ENCODE data around the gene RAB1A. TPM values are rescaled to one million over a fixed set of nuclear protein-coding genes. Genes with fewer than 3 reads are reported as not detected.

The RAB1A gene
- total and polyA plus RNA-seq, 9 of the 15 experiments (the other 6 are each of a cell fraction or from before 2014, with no cell fraction given): 43.8 to 163 (median 67.7) TPM

DNA sequence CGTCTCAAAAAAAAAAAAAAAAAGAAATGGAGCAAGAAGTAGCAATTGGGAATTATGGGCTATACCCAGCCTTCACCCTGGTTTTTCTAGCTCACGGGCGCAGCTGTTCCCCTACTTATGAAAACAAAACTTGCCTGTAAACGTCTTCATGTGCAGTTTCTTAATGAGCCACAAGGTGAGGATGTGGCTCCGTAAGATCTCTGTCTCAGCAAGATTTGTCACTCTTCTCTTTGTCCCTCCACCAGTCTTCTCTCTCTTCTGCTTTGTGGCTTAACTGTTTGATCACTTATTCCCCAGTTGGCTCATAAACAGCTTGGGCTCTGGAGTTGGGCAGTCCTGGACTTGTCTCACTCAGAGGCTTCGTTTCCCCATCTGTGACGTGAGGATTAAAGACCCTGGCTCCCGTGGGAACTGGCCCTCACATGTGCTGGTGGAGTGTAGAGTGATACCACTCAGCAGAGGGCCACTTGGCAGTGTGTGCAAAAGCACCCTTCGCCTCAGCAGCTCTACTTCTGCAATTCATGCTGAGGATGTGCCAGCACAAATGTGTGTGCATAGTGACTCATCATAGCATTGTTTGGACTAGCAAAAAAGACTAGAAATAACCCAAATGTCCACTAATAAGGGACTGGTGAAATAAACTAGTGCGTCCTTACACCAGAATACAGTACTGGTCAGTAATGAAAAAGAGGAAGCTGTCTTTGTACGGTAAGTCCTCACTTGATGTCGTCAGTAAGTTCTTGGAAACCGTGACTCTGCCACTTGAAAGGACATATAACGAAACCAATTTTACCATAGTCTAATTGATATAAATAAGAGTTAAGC lies 65.0 kb downstream of the RAB1A start (continued):
- TF ChIP-seq ZFX (CRISPR knock-in tag; IDR thresholded peaks at IDR 0.05) (peak; percentile 26; the same call in 1 of the 2 replicates), KDM4B (IDR thresholded peaks at IDR 0.05; ENCODE audit: borderline replicate concordance in 2 of 2, low read depth in 1 of 2) (no peak), RCOR1 (IDR thresholded peaks at IDR 0.05; ENCODE audit: borderline replicate concordance in 1 of 2, low read depth in 2 of 2, low read length in 2 of 2) (no peak), CC2D1A (IDR thresholded peaks at IDR 0.05) (peak; percentile 70; the same call in 1 of the 2 replicates), JUND (IDR thresholded peaks at IDR 0.05; ENCODE audit: borderline replicate concordance, low read depth, low read length) (peak; percentile 75), JUND (tag; IDR thresholded peaks at IDR 0.05; ENCODE audit: borderline replicate concordance, low read depth, low read length) (peak; percentile 82), ZNF507 (tag; conservative IDR thresholded peaks at IDR 0.05) (no peak), DDX20 (tag; IDR thresholded peaks at IDR 0.05; ENCODE audit: low read depth) (no peak), POLR2AphosphoS2 (IDR thresholded peaks at IDR 0.05; ENCODE audit: low read length) (no peak)
- TF ChIP-seq, protein P1, sequence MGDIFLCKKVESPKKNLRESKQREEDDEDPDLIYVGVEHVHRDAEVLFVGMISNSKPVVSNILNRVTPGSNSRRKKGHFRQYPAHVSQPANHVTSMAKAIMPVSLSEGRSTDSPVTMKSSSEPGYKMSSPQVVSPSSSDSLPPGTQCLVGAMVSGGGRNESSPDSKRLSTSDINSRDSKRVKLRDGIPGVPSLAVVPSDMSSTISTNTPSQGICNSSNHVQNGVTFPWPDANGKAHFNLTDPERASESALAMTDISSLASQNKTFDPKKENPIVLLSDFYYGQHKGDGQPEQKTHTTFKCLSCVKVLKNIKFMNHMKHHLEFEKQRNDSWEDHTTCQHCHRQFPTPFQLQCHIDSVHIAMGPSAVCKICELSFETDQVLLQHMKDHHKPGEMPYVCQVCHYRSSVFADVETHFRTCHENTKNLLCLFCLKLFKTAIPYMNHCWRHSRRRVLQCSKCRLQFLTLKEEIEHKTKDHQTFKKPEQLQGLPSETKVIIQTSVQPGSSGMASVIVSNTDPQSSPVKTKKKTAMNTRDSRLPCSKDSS (IDR thresholded peaks at IDR 0.05; ENCODE audit: low read depth, partially characterized antibody): no peak
- TF ChIP-seq, protein P2, sequence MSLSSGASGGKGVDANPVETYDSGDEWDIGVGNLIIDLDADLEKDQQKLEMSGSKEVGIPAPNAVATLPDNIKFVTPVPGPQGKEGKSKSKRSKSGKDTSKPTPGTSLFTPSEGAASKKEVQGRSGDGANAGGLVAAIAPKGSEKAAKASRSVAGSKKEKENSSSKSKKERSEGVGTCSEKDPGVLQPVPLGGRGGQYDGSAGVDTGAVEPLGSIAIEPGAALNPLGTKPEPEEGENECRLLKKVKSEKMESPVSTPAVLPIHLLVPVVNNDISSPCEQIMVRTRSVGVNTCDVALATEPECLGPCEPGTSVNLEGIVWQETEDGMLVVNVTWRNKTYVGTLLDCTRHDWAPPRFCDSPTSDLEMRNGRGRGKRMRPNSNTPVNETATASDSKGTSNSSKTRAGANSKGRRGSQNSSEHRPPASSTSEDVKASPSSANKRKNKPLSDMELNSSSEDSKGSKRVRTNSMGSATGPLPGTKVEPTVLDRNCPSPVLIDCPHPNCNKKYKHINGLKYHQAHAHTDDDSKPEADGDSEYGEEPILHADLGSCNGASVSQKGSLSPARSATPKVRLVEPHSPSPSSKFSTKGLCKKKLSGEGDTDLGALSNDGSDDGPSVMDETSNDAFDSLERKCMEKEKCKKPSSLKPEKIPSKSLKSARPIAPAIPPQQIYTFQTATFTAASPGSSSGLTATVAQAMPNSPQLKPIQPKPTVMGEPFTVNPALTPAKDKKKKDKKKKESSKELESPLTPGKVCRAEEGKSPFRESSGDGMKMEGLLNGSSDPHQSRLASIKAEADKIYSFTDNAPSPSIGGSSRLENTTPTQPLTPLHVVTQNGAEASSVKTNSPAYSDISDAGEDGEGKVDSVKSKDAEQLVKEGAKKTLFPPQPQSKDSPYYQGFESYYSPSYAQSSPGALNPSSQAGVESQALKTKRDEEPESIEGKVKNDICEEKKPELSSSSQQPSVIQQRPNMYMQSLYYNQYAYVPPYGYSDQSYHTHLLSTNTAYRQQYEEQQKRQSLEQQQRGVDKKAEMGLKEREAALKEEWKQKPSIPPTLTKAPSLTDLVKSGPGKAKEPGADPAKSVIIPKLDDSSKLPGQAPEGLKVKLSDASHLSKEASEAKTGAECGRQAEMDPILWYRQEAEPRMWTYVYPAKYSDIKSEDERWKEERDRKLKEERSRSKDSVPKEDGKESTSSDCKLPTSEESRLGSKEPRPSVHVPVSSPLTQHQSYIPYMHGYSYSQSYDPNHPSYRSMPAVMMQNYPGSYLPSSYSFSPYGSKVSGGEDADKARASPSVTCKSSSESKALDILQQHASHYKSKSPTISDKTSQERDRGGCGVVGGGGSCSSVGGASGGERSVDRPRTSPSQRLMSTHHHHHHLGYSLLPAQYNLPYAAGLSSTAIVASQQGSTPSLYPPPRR (CRISPR knock-in tag; IDR thresholded peaks at IDR 0.05; ENCODE audit: borderline replicate concordance): 0 out of 2 replicates have a peak, but pooled peaks have one; percentile 22
- TF ChIP-seq, protein P3, sequence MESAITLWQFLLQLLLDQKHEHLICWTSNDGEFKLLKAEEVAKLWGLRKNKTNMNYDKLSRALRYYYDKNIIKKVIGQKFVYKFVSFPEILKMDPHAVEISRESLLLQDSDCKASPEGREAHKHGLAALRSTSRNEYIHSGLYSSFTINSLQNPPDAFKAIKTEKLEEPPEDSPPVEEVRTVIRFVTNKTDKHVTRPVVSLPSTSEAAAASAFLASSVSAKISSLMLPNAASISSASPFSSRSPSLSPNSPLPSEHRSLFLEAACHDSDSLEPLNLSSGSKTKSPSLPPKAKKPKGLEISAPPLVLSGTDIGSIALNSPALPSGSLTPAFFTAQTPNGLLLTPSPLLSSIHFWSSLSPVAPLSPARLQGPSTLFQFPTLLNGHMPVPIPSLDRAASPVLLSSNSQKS (CRISPR knock-in tag; IDR thresholded peaks at IDR 0.05): no peak
- TF ChIP-seq, protein P4, sequence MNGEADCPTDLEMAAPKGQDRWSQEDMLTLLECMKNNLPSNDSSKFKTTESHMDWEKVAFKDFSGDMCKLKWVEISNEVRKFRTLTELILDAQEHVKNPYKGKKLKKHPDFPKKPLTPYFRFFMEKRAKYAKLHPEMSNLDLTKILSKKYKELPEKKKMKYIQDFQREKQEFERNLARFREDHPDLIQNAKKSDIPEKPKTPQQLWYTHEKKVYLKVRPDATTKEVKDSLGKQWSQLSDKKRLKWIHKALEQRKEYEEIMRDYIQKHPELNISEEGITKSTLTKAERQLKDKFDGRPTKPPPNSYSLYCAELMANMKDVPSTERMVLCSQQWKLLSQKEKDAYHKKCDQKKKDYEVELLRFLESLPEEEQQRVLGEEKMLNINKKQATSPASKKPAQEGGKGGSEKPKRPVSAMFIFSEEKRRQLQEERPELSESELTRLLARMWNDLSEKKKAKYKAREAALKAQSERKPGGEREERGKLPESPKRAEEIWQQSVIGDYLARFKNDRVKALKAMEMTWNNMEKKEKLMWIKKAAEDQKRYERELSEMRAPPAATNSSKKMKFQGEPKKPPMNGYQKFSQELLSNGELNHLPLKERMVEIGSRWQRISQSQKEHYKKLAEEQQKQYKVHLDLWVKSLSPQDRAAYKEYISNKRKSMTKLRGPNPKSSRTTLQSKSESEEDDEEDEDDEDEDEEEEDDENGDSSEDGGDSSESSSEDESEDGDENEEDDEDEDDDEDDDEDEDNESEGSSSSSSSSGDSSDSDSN (IDR thresholded peaks at IDR 0.05; ENCODE audit: borderline replicate concordance in 1 of 2, low read depth in 2 of 2, low read length in 2 of 2): no peak

Measured in K562 (cell line).